ENCODE data around the gene REV1.
"Not testable (repeated sequence)": the region's sequence is repeated elsewhere in the genome, so short reads cannot be mapped to it uniquely, and the experiment has no call there.

REV1 gene

GRCh38 chr2:99485824-99486223 is 4.0 kb downstream of the REV1 start:
- DNase-seq (ENCODE audit: low read depth), result no peak

GRCh38 chr2:99485411-99485810 is 4.4 kb downstream of the REV1 start:
- DNase-seq (ENCODE audit: low read depth), result no peak

GRCh38 chr2:99484205-99484604 is 5.6 kb downstream of the REV1 start:
- no peak for DNase-seq (ENCODE audit: low read depth)

- DNase-seq (ENCODE audit: low read depth), result no peak
These were observed 7.9 kb downstream of the REV1 start for GRCh38 chr2:99481941-99482340.

GRCh38 chr2:99481527-99481926 is 8.3 kb downstream of the REV1 start:
- no peak for DNase-seq (ENCODE audit: low read depth)

GRCh38 chr2:99480390-99480789 is 9.4 kb downstream of the REV1 start:
- DNase-seq (ENCODE audit: low read depth), result no peak

- no peak for DNase-seq (ENCODE audit: low read depth)
These were observed 11.2 kb downstream of the REV1 start for GRCh38 chr2:99478632-99479031.

- no peak for DNase-seq (ENCODE audit: low read depth)
These were observed 12.8 kb downstream of the REV1 start for GRCh38 chr2:99477054-99477453.

GRCh38 chr2:99476629-99477028 is 13.2 kb downstream of the REV1 start:
- DNase-seq (ENCODE audit: low read depth), result no peak

GRCh38 chr2:99475095-99475494 is 14.7 kb downstream of the REV1 start:
- not testable (repeated sequence) for DNase-seq (ENCODE audit: low read depth)

- no peak for DNase-seq (ENCODE audit: low read depth)
These were observed 16.2 kb downstream of the REV1 start for GRCh38 chr2:99473518-99474083.

GRCh38 chr2:99472600-99472960 is 17.2 kb downstream of the REV1 start:
- DNase-seq (ENCODE audit: low read depth), result no peak

GRCh38 chr2:99471654-99472599 is 17.9 kb downstream of the REV1 start:
- no peak for DNase-seq (ENCODE audit: low read depth)

- no peak for DNase-seq (ENCODE audit: low read depth)
These were observed 18.9 kb downstream of the REV1 start for GRCh38 chr2:99470957-99471356.

- not testable (repeated sequence) for DNase-seq (ENCODE audit: low read depth)
These were observed 19.4 kb downstream of the REV1 start for GRCh38 chr2:99470459-99470858.

- no peak for DNase-seq (ENCODE audit: low read depth)
These were observed 20.4 kb downstream of the REV1 start for GRCh38 chr2:99469394-99469793.

- DNase-seq (ENCODE audit: low read depth), result no peak
These were observed 21.7 kb downstream of the REV1 start for GRCh38 chr2:99468155-99468554.

GRCh38 chr2:99467390-99467789 is 22.4 kb downstream of the REV1 start:
- DNase-seq (ENCODE audit: low read depth), result no peak

GRCh38 chr2:99461828-99462483 is 27.9 kb downstream of the REV1 start:
- no peak for DNase-seq (ENCODE audit: low read depth)

- no peak for DNase-seq (ENCODE audit: low read depth)
These were observed 31.3 kb downstream of the REV1 start for GRCh38 chr2:99458529-99458928.

GRCh38 chr2:99451686-99452085 is 38.1 kb downstream of the REV1 start:
- no peak for DNase-seq (ENCODE audit: low read depth)

- no peak for DNase-seq (ENCODE audit: low read depth)
These were observed 38.5 kb downstream of the REV1 start for GRCh38 chr2:99451280-99451679.

- DNase-seq (ENCODE audit: low read depth), result no peak
These were observed 39.6 kb downstream of the REV1 start for GRCh38 chr2:99450199-99450598.

Data from T-helper 22 cell (primary cell).